GM12878 (cell line): ENCODE measurements around the gene C19orf44. TPM values are rescaled to one million over a fixed set of nuclear protein-coding genes. Genes with fewer than 3 reads are reported as not detected.

Experiments
- ATAC-seq: fragments of 200-7000 bp; cut with Tn5 transposase; 3 replicates; pipeline ENCODE4 v1.9.1; 2020; ENCODE audit warnings: mild to moderate bottlenecking, moderate library complexity
- BruUV-seq: library from RNA; stranded (reverse); fragments of 400-500 nt; replicated peaks from 2 replicates; lab custom pipeline; 2021; lab: Mats Ljungman, UMichigan
- CTCF ChIA-PET: fragments of 300-600 bp; sonication (Branson Sonifier 250); formaldehyde crosslinking; extraction: SDS; loops from one replicate; lab custom pipeline; 2021; ENCODE audit warnings: inconsistent platforms; lab: Yijun Ruan, JAX
- POLR2A ChIA-PET: fragments of 350-600 bp; formaldehyde crosslinking; extraction: SDS; loops from one replicate; lab custom pipeline; 2021; ENCODE audit warnings: inconsistent platforms; lab: Charles Lee
- RAD21 ChIA-PET: fragments of 300-600 bp; sonication (Branson Sonifier 250); formaldehyde crosslinking; loops from one replicate; lab custom pipeline; 2023; ENCODE audit warnings: antibody characterized with exemption; ENCODE audit not compliant: unreplicated experiment; lab: Charles Lee
- SMC1A ChIA-PET: fragments of 300-600 bp; sonication (Branson Sonifier 250); formaldehyde crosslinking; loops from one replicate; lab custom pipeline; 2023; ENCODE audit not compliant: unreplicated experiment, uncharacterized antibody; lab: Charles Lee
- DNase-seq: peaks from one replicate; pipeline ENCODE4 v3.0.0-alpha.2; 2011; ENCODE audit warnings: low read depth, low spot score
- FAIRE-seq: peaks from 3 replicates; lab custom pipeline; 2011; peaks lifted over from hg19 to GRCh38; lab: Jason Lieb, UNC
- H2AFZ ChIP-seq: 2 replicates; pipeline ENCODE4 v1.6.0; 2011; ENCODE audit warnings: low read depth, low read length, control low read depth; ENCODE audit not compliant: control insufficient read depth
- H3K27ac ChIP-seq: 2 replicates; pipeline ENCODE4 v1.5.1; 2011; ENCODE audit warnings: control low read depth; ENCODE audit not compliant: control insufficient read depth, insufficient read depth
- H3K27me3 ChIP-seq, 2 experiments: replicated peaks in 1 of 2; 2 replicates each; pipeline versions ENCODE4 v1.6.0 to v1.6.1; 2011; ENCODE audit warnings: low read length in 1 of 2; ENCODE audit not compliant: control insufficient read depth in 2 of 2, insufficient read depth in 2 of 2
- H3K36me3 ChIP-seq, 2 experiments: 2 replicates each; pipeline ENCODE4 v1.5.1; 2011; ENCODE audit warnings: low read length in 1 of 2; ENCODE audit not compliant: control insufficient read depth in 2 of 2, insufficient read depth in 2 of 2
- H3K4me1 ChIP-seq: 2 replicates; pipeline ENCODE4 v1.6.1; 2011; ENCODE audit warnings: mild to moderate bottlenecking, low read length, moderate library complexity, mixed read lengths; ENCODE audit not compliant: control insufficient read depth, insufficient read depth
- H3K4me2 ChIP-seq: 2 replicates; pipeline ENCODE4 v1.6.0; 2011; ENCODE audit warnings: control low read depth; ENCODE audit not compliant: control insufficient read depth, insufficient read depth
- H3K4me3 ChIP-seq: fragments of 200-600 bp; sonication (generic); 2 replicates; pipeline ENCODE4 v1.5.1; 2016
- H3K79me2 ChIP-seq: 2 replicates; pipeline ENCODE4 v1.6.0; 2011; ENCODE audit warnings: low read length; ENCODE audit not compliant: control insufficient read depth, insufficient read depth
- H3K9ac ChIP-seq: 2 replicates; pipeline ENCODE4 v1.8.0; 2011; ENCODE audit warnings: low read length, control low read depth, mixed read lengths; ENCODE audit not compliant: control insufficient read depth, insufficient read depth
- H3K9me3 ChIP-seq: replicated peaks from 3 replicates; pipeline ENCODE4 v1.5.1; 2011; ENCODE audit warnings: mild to moderate bottlenecking, low read length; ENCODE audit not compliant: control insufficient read depth, insufficient read depth
- H4K20me1 ChIP-seq: 2 replicates; pipeline ENCODE4 v1.6.0; 2011; ENCODE audit not compliant: control insufficient read depth, insufficient read depth
- BHLHE40 ChIP-seq, 2 experiments: fragments of 450-650 bp in 1 of 2; IDR thresholded peaks; 2 replicates each; pipeline ENCODE4 v1.6.1; 2011 to 2017; ENCODE audit warnings: low read depth in 2 of 2, borderline replicate concordance in 1 of 2, improper control_type of control experiment in 1 of 2, low read length in 1 of 2, mild to moderate bottlenecking in 1 of 2
- E4F1 ChIP-seq: fragments of 450-650 bp; IDR thresholded peaks from 2 replicates; pipeline ENCODE4 v1.6.1; 2018; ENCODE audit warnings: borderline replicate concordance, mild to moderate bottlenecking; ENCODE audit not compliant: partially characterized antibody
- EP300 ChIP-seq, 2 experiments: fragments of 150-350 bp in 1 of 2; IDR thresholded peaks; 2 replicates each; pipeline ENCODE4 v1.6.1; 2011 to 2012; ENCODE audit warnings: low read depth in 2 of 2, low read length in 2 of 2, borderline replicate concordance in 1 of 2, improper control_type of control experiment in 1 of 2, inconsistent platforms in 1 of 2; ENCODE audit not compliant: control insufficient read depth in 1 of 2
- NFYA ChIP-seq: IDR thresholded peaks from 2 replicates; pipeline ENCODE4 v1.6.1; 2011; ENCODE audit warnings: low read depth, mild to moderate bottlenecking, low read length, improper control_type of control experiment, borderline replicate concordance
- SMAD5 ChIP-seq: IDR thresholded peaks from 2 replicates; pipeline ENCODE4 v1.6.1; 2016; ENCODE audit warnings: antibody characterized with exemption, low read depth
- WGBS: methylation state at CpG from one replicate; pipeline ENCODE4 v1.1.6; 2016; ENCODE audit warnings: low lambda C conversion rate; ENCODE audit not compliant: insufficient replicate concordance, insufficient coverage; ENCODE audit errors: missing lambda C conversion rate; 5-methylcytosine and 5-hydroxymethylcytosine counted together
- in situ Hi-C: fragments of 300-500 bp; cut with MboI; formaldehyde crosslinking; loops from 9 replicates; pipeline ENCODE4 v1.14.3; 2018; ENCODE audit warnings: mixed read lengths
- intact Hi-C: fragments of 100-400 bp; cut with micrococcal nuclease; formaldehyde crosslinking; loops from one replicate; pipeline ENCODE4 v1.14.2; 2022; ENCODE audit not compliant: unreplicated experiment
- polyA plus RNA-seq, 11 experiments: library from polyadenylated mRNA; depleted of rRNA in 4 of 11; unstranded in 6 of 11; stranded (reverse) in 5 of 11; fragments of >200 nt; fragmentation: Nextera tagmentation in 4 of 11; fragmentation: Illumina TruSeq in 1 of 11; extraction: Ambion mirVana in 4 of 11; extraction: Trizol in 1 of 11; gene quantifications; 1 replicate in 1 of 11; 2 replicates in 10 of 11; pipeline versions ENCODE4 v1.2.1 to v1.2.3, GENCODE V29; 2011 to 2016; ENCODE audit warnings: inconsistent platforms in 2 of 11, missing spikeins in 2 of 11, low read depth in 1 of 11
- total RNA-seq, 4 experiments: library from RNA; depleted of rRNA in 3 of 4; stranded (reverse); fragments of >200 nt in 3 of 4; fragmentation: Illumina TruSeq in 1 of 4; extraction: Trizol in 1 of 4; gene quantifications; 2 replicates each; pipeline versions ENCODE4 v1.2.1 to v1.2.3, GENCODE V29; 2013 to 2021

C19orf44 gene
- total and polyA plus RNA-seq, 10 of the 15 experiments (the other 5 are each of a cell fraction or from before 2014, with no cell fraction given), result 0.26 to 5.2 (median 3.6) TPM

- no peak overlapping the region for H3K4me2 ChIP-seq
- WGBS, result 94% methylated on average over 43 of the region's 43 CpGs
- no peak overlapping the region for H3K27ac ChIP-seq
- H3K9me3 ChIP-seq, result no peaks in the 10 kb centered on the region
- RAD21 ChIA-PET, result no interaction called here
- no peak overlapping the region for H3K4me3 ChIP-seq
- POLR2A ChIA-PET, result interaction anchor here (0.5 kb wide), 1 partner anchor 220 kb away, joined by 4 read pairs; no protein-coding TSS in a partner anchor
- FAIRE-seq (no peak), ATAC-seq (no peak), DNase-seq (no peak)
- no peaks in the 10 kb centered on the region for H4K20me1 ChIP-seq
- no TSS peak for BruUV-seq
- in situ Hi-C loops (no loop called here), intact Hi-C loops (no loop called here)
- peaks cover 21 to 63% of the 10 kb centered on the region in 2 experiments for H3K36me3 ChIP-seq
- SMC1A ChIA-PET, result no interaction called here
- CTCF ChIA-PET, result no interaction called here
- H3K4me1 ChIP-seq, result no peaks in the 10 kb centered on the region
- H3K9ac ChIP-seq, result no peak overlapping the region
- no peak overlapping the region for H2AFZ ChIP-seq
- TF ChIP-seq BHLHE40 (IDR thresholded peaks at IDR 0.05; ENCODE audit: borderline replicate concordance in 1 of 2, low read depth in 2 of 2, low read length in 1 of 2) (no peak), E4F1 (no peak), EP300 (IDR thresholded peaks at IDR 0.05; ENCODE audit: borderline replicate concordance in 1 of 2, control insufficient read depth in 1 of 2, low read depth in 2 of 2, low read length in 2 of 2) (no peak), SMAD5 (no peak), NFYA (no peak)
- H3K27me3 ChIP-seq, result no peaks in the 10 kb centered on the region
- no peaks in the 10 kb centered on the region for H3K79me2 ChIP-seq
Measured at GRCh38 chr19:16530540-16531379, 34.6 kb downstream of the C19orf44 start.
